ENCODE measurements around the gene IL17C.

- TF ChIP-seq, protein P1, sequence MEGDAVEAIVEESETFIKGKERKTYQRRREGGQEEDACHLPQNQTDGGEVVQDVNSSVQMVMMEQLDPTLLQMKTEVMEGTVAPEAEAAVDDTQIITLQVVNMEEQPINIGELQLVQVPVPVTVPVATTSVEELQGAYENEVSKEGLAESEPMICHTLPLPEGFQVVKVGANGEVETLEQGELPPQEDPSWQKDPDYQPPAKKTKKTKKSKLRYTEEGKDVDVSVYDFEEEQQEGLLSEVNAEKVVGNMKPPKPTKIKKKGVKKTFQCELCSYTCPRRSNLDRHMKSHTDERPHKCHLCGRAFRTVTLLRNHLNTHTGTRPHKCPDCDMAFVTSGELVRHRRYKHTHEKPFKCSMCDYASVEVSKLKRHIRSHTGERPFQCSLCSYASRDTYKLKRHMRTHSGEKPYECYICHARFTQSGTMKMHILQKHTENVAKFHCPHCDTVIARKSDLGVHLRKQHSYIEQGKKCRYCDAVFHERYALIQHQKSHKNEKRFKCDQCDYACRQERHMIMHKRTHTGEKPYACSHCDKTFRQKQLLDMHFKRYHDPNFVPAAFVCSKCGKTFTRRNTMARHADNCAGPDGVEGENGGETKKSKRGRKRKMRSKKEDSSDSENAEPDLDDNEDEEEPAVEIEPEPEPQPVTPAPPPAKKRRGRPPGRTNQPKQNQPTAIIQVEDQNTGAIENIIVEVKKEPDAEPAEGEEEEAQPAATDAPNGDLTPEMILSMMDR (IDR thresholded peaks at IDR 0.05): no peak
- no peak for TF ChIP-seq POLR2A (IDR thresholded peaks at IDR 0.05)
Observed at GRCh38 chr16:88634994-88635670, 3.2 kb upstream of the IL17C start.

Data from ovary (tissue), 3 donors.